Measurements from ENCODE around the gene GPR158.

The GPR158 gene

DNA sequence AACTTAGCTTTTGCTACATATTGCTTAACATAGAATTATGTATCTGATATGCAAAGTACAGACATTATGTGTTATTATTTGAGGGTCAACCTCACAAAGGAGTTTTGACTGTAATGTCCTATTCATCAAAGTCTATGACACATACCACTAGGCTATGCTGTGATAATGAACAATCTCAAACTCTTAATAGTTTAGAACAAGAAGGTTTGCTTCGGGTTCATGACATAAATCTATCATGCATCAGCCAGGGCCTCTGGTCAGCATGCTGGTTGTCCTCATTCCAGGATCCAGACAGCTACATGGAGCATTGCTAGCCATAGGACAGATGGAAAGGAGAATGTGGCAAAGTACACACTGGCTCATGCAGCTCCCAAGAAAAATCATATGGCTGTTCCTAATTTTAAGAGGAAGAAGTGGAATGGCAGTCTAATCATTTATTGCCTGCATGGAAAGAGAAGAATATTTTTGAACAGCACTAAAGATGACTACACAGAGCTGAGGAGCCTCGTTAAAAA, 332.1 kb downstream of the GPR158 start:
- no peaks in the 10 kb centered on the region for H3K36me3 ChIP-seq (ENCODE audit: control insufficient read depth in 1 of 2, insufficient read depth in 2 of 2, low read length in 2 of 2)
- H3K4me3 ChIP-seq (ENCODE audit: low read depth in 1 of 2, low read length in 2 of 2) = no peak overlapping the region
- no peaks in the 10 kb centered on the region for H3K27me3 ChIP-seq (ENCODE audit: control insufficient read depth in 1 of 2, insufficient read depth in 2 of 2, low read length in 2 of 2)
- no peak overlapping the region for H3K9ac ChIP-seq (ENCODE audit: low read depth in 1 of 2, low read length in 2 of 2)
- H3K4me1 ChIP-seq (ENCODE audit: control insufficient read depth in 1 of 2, insufficient read depth in 2 of 2, low read length in 2 of 2) = no peaks in the 10 kb centered on the region
- H3K9me3 ChIP-seq (ENCODE audit: control insufficient read depth in 1 of 2, low read length in 2 of 2) = no peaks in the 10 kb centered on the region
- no peak overlapping the region for H3K27ac ChIP-seq (ENCODE audit: low read depth, low read length)

DNA sequence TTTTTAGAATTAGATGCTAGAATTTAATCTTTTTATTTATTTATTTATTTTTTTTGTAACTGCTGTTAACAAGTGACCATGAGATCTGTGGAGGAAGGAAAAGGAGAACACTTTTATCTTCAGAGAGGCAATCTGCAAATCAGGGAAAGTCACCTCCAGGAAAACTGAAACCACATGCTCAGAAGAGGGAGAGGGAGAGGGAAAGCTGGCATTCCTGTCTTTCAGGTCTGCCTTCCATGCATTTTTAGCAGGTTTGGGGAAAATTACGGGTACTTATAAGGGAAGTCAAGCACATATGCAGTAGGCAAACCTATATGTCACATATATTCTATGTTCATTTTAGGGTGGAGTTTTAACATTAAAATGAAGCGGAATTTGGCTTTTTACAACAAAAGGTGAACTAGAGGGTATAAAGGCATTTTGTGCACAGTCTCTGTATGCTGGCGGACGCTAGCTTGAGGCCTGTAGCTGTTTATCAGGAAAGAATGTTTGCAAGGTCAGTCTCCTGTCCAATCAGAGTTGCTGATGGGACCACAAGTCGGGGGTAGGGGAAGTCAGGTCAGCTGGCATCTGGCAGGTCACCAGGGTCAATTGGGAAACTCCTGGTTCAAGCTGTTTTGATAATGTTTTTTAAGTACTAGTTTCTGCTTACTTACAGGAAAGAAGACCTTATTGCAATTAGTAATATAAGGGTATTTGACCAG, 333.5 kb downstream of the GPR158 start:
- Histone ChIP-seq H3K27ac (ENCODE audit: low read depth, low read length) (no peak overlapping the region), H3K9ac (ENCODE audit: low read depth in 1 of 2, low read length in 2 of 2) (no peak overlapping the region), H3K36me3 (ENCODE audit: control insufficient read depth in 1 of 2, insufficient read depth in 2 of 2, low read length in 2 of 2) (no peaks in the 10 kb centered on the region), H3K4me3 (ENCODE audit: low read depth in 1 of 2, low read length in 2 of 2) (no peak overlapping the region), H3K27me3 (ENCODE audit: control insufficient read depth in 1 of 2, insufficient read depth in 2 of 2, low read length in 2 of 2) (no peaks in the 10 kb centered on the region), H3K4me1 (ENCODE audit: control insufficient read depth in 1 of 2, insufficient read depth in 2 of 2, low read length in 2 of 2) (no peaks in the 10 kb centered on the region), H3K9me3 (ENCODE audit: control insufficient read depth in 1 of 2, low read length in 2 of 2) (no peaks in the 10 kb centered on the region)

DNA sequence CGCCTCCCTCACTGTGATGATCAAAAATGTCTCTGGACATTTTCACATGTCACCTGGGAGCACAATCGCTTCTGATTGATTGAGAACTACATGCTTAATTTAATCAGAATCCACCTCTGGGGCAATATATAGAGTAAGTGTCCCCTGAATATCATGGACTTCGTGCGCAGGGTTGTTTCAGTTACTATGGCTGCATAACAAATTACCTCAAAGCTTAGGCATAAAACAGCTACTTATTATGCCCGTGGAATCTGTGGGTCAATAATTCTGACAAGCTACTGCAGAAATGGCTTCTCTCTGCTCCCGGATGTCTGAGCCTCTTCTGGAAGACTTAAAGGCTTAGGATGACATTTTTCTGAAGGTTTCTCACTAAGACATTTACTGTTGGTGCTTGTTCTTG, 334.4 kb downstream of the GPR158 start:
- Histone ChIP-seq H3K27ac (ENCODE audit: low read depth, low read length) (no peak overlapping the region), H3K4me1 (ENCODE audit: control insufficient read depth in 1 of 2, insufficient read depth in 2 of 2, low read length in 2 of 2) (no peaks in the 10 kb centered on the region), H3K9me3 (ENCODE audit: control insufficient read depth in 1 of 2, low read length in 2 of 2) (no peaks in the 10 kb centered on the region), H3K4me3 (ENCODE audit: low read depth in 1 of 2, low read length in 2 of 2) (no peak overlapping the region), H3K36me3 (ENCODE audit: control insufficient read depth in 1 of 2, insufficient read depth in 2 of 2, low read length in 2 of 2) (no peaks in the 10 kb centered on the region), H3K27me3 (ENCODE audit: control insufficient read depth in 1 of 2, insufficient read depth in 2 of 2, low read length in 2 of 2) (no peaks in the 10 kb centered on the region), H3K9ac (ENCODE audit: low read depth in 1 of 2, low read length in 2 of 2) (no peak overlapping the region)

DNA sequence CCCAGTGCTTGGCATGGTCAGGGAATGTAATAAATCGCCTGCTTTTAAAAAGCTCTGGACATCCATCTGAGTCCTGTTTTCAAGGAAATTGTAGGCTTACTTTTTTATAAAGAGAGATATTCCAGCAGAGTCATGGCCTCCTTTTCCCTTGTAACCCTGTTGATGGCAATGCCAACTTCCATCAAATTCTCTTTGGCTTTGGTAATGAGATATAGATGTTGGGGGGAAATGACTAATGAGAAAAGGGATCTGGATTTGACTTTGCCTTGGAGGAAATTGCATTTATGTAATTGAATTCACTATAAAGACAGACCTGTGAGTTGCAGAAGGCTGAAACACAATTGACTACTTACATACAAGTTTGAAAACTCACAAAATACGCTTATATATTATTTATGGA, 347.5 kb downstream of the GPR158 start:
- Histone ChIP-seq H3K27ac (ENCODE audit: low read depth, low read length) (no peak overlapping the region), H3K9me3 (ENCODE audit: control insufficient read depth in 1 of 2, low read length in 2 of 2) (no peaks in the 10 kb centered on the region), H3K9ac (ENCODE audit: low read depth in 1 of 2, low read length in 2 of 2) (no peak overlapping the region), H3K27me3 (ENCODE audit: control insufficient read depth in 1 of 2, insufficient read depth in 2 of 2, low read length in 2 of 2) (no peaks in the 10 kb centered on the region), H3K4me3 (ENCODE audit: low read depth in 1 of 2, low read length in 2 of 2) (no peak overlapping the region), H3K36me3 (ENCODE audit: control insufficient read depth in 1 of 2, insufficient read depth in 2 of 2, low read length in 2 of 2) (no peaks in the 10 kb centered on the region), H3K4me1 (ENCODE audit: control insufficient read depth in 1 of 2, insufficient read depth in 2 of 2, low read length in 2 of 2) (no peaks in the 10 kb centered on the region)

DNA sequence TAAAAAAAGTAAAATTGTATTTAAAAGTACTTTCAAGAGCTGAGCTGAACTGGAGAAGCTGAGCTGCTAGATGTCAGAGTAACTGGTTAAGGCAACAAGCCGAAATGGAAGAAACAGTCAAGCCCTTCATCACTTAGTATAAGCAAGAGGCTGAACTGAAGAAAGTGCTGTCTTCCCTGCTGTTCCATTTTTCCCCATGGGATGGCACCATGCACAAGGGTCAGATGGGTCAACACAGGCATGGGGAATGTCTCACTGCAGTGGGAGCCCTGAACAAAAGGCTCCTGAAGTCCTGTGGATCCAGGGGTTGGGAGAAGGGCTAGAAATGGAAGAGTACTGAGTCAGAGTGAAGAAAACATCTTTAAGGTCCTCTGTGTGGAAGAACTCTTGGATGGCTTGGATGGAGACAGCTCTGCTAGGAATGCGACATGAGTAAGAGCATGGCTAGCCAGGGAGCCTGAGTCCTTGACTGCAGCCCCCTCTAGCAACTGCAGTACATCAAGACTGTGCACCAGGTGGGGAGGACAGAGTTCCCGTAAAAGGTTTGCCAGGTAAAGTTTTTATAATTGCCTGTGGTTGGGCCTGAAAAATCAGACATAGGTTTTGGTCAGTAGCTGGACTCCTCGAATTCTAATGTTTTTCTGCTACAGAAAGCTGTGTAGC, 348.3 kb downstream of the GPR158 start:
- no peak overlapping the region for H3K27ac ChIP-seq (ENCODE audit: low read depth, low read length)
- H3K4me1 ChIP-seq (ENCODE audit: control insufficient read depth in 1 of 2, insufficient read depth in 2 of 2, low read length in 2 of 2) = no peaks in the 10 kb centered on the region
- H3K27me3 ChIP-seq (ENCODE audit: control insufficient read depth in 1 of 2, insufficient read depth in 2 of 2, low read length in 2 of 2) = no peaks in the 10 kb centered on the region
- no peak overlapping the region for H3K9ac ChIP-seq (ENCODE audit: low read depth in 1 of 2, low read length in 2 of 2)
- H3K36me3 ChIP-seq (ENCODE audit: control insufficient read depth in 1 of 2, insufficient read depth in 2 of 2, low read length in 2 of 2) = no peaks in the 10 kb centered on the region
- H3K4me3 ChIP-seq (ENCODE audit: low read depth in 1 of 2, low read length in 2 of 2) = no peak overlapping the region
- H3K9me3 ChIP-seq (ENCODE audit: control insufficient read depth in 1 of 2, low read length in 2 of 2) = no peaks in the 10 kb centered on the region

DNA sequence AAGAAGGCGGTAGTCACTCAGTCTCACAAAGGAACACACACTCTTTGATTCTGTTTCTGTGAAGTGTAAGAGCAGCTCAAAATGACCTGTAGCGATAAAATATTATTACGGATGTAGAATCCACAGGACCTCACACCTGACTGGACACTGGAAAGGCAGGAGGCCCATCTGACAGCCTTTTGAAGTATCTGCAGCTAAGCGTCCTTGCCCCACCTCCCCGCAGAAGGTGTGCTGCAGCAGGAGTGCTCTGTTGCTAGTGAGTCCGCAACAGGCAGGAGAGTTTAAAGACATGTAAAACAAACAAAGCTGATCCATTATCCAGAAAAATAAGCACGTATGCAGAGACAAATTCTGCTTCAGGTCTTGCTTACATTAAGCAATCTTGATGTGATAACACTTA, 355.5 kb downstream of the GPR158 start:
- H3K36me3 ChIP-seq (ENCODE audit: control insufficient read depth in 1 of 2, insufficient read depth in 2 of 2, low read length in 2 of 2) = no peaks in the 10 kb centered on the region
- no peak overlapping the region for H3K9ac ChIP-seq (ENCODE audit: low read depth in 1 of 2, low read length in 2 of 2)
- no peaks in the 10 kb centered on the region for H3K4me1 ChIP-seq (ENCODE audit: control insufficient read depth in 1 of 2, insufficient read depth in 2 of 2, low read length in 2 of 2)
- peaks cover 0 to 5% of the 10 kb centered on the region in 2 donors for H3K9me3 ChIP-seq (ENCODE audit: control insufficient read depth in 1 of 2, low read length in 2 of 2)
- H3K4me3 ChIP-seq (ENCODE audit: low read depth in 1 of 2, low read length in 2 of 2) = no peak overlapping the region
- H3K27ac ChIP-seq (ENCODE audit: low read depth, low read length) = no peak overlapping the region
- no peaks in the 10 kb centered on the region for H3K27me3 ChIP-seq (ENCODE audit: control insufficient read depth in 1 of 2, insufficient read depth in 2 of 2, low read length in 2 of 2)

DNA sequence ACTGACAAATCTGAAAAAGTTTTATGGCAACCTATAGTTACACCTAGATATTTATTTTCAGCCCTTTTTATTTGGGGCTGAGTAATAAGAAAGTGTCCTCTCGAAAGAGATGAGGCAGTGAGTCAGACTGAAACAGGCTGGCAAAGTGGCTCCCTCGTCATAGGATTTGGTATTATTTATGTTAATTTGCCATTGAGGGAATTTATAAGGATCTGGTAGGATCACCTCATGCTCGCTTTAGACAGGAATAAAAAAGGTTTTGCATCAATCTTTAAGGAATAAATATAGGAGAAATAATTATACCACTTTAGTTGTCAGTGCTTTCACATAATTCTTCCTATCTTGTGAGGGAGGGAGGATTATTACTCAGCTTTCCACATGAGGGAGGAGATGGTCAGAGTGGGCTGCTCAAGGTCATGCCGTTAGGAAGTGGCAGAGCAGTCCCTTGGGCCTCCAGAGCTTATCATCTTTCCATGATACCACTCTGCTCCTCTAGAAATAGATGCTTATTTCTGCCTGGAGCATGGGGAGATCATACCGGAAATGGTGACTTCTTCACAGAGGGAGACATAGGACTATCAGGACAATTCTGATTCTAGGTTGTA, 356.8 kb downstream of the GPR158 start:
- Histone ChIP-seq H3K9me3 (ENCODE audit: control insufficient read depth in 1 of 2, low read length in 2 of 2) (peaks cover 0 to 5% of the 10 kb centered on the region in 2 donors), H3K27ac (ENCODE audit: low read depth, low read length) (no peak overlapping the region), H3K27me3 (ENCODE audit: control insufficient read depth in 1 of 2, insufficient read depth in 2 of 2, low read length in 2 of 2) (no peaks in the 10 kb centered on the region), H3K9ac (ENCODE audit: low read depth in 1 of 2, low read length in 2 of 2) (no peak overlapping the region), H3K4me3 (ENCODE audit: low read depth in 1 of 2, low read length in 2 of 2) (no peak overlapping the region), H3K4me1 (ENCODE audit: control insufficient read depth in 1 of 2, insufficient read depth in 2 of 2, low read length in 2 of 2) (no peaks in the 10 kb centered on the region), H3K36me3 (ENCODE audit: control insufficient read depth in 1 of 2, insufficient read depth in 2 of 2, low read length in 2 of 2) (no peaks in the 10 kb centered on the region)

DNA sequence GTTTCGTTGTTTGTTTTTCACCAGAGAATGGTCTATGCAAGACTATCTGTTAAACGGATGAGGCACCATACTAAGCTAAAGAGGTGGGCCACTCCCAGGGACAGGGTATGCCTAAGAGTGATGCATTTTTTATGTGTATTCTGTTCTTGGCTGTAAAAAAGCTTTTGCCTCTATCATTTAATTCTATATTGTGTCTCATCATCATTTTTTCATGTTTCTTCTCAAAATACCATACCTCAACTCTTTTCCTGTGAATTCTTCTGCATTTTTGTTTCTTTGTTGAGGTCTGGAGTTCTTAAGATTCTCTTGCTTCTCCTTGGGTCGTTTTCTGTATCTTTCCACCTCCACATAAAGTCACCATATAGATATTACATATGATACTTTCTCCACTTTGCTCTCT, 357.4 kb downstream of the GPR158 start:
- no peak overlapping the region for H3K27ac ChIP-seq (ENCODE audit: low read depth, low read length)
- peaks cover 0 to 5% of the 10 kb centered on the region in 2 donors for H3K9me3 ChIP-seq (ENCODE audit: control insufficient read depth in 1 of 2, low read length in 2 of 2)
- H3K36me3 ChIP-seq (ENCODE audit: control insufficient read depth in 1 of 2, insufficient read depth in 2 of 2, low read length in 2 of 2) = no peaks in the 10 kb centered on the region
- H3K27me3 ChIP-seq (ENCODE audit: control insufficient read depth in 1 of 2, insufficient read depth in 2 of 2, low read length in 2 of 2) = no peaks in the 10 kb centered on the region
- no peak overlapping the region for H3K4me3 ChIP-seq (ENCODE audit: low read depth in 1 of 2, low read length in 2 of 2)
- H3K9ac ChIP-seq (ENCODE audit: low read depth in 1 of 2, low read length in 2 of 2) = no peak overlapping the region
- H3K4me1 ChIP-seq (ENCODE audit: control insufficient read depth in 1 of 2, insufficient read depth in 2 of 2, low read length in 2 of 2) = no peaks in the 10 kb centered on the region

DNA sequence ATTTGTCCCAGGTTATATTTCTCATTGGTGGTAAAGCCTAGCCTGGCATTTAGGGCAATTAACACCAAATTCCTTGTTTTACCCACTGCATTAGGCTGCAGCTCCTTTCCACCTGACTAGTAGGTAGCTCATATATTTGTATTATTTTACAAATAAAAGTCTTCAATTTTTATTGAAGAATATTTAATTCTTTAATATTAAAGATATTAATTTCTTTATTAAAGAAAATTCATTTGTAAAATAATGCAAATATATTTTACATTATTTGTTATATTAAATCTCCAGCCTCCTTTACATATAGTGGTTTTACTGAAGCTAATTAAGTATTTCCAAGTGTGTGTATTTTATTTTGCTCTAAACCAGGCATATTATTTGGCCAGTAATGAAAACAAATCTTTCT, 361.2 kb downstream of the GPR158 start:
- no peaks in the 10 kb centered on the region for H3K4me1 ChIP-seq (ENCODE audit: control insufficient read depth in 1 of 2, insufficient read depth in 2 of 2, low read length in 2 of 2)
- H3K9me3 ChIP-seq (ENCODE audit: control insufficient read depth in 1 of 2, low read length in 2 of 2) = peaks cover 0 to 5% of the 10 kb centered on the region in 2 donors
- H3K36me3 ChIP-seq (ENCODE audit: control insufficient read depth in 1 of 2, insufficient read depth in 2 of 2, low read length in 2 of 2) = no peaks in the 10 kb centered on the region
- H3K4me3 ChIP-seq (ENCODE audit: low read depth in 1 of 2, low read length in 2 of 2) = no peak overlapping the region
- no peaks in the 10 kb centered on the region for H3K27me3 ChIP-seq (ENCODE audit: control insufficient read depth in 1 of 2, insufficient read depth in 2 of 2, low read length in 2 of 2)
- no peak overlapping the region for H3K27ac ChIP-seq (ENCODE audit: low read depth, low read length)
- no peak overlapping the region for H3K9ac ChIP-seq (ENCODE audit: low read depth in 1 of 2, low read length in 2 of 2)

DNA sequence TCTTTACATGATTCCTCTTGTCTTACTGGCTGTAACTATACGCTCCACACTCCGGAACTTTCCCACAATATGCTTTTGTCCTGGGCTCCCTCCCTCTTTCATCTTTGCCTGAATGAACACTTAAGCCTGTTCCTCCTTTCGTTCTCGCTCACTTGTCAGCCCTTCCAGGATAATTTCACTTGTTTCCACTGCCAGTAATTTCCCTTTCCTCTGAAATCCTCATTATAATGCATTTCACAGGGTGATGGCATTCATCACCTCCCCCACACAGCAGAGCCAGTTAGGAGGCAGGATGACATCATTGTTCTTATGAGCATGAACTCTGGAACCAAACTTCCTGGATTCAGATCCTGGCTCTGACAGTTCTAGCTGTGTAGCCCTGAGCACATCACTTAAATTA, 372.6 kb downstream of the GPR158 start:
- H3K27me3 ChIP-seq (ENCODE audit: control insufficient read depth in 1 of 2, insufficient read depth in 2 of 2, low read length in 2 of 2) = no peaks in the 10 kb centered on the region
- no peaks in the 10 kb centered on the region for H3K9me3 ChIP-seq (ENCODE audit: control insufficient read depth in 1 of 2, low read length in 2 of 2)
- H3K36me3 ChIP-seq (ENCODE audit: control insufficient read depth in 1 of 2, insufficient read depth in 2 of 2, low read length in 2 of 2) = no peaks in the 10 kb centered on the region
- H3K9ac ChIP-seq (ENCODE audit: low read depth in 1 of 2, low read length in 2 of 2) = no peak overlapping the region
- no peak overlapping the region for H3K27ac ChIP-seq (ENCODE audit: low read depth, low read length)
- H3K4me1 ChIP-seq (ENCODE audit: control insufficient read depth in 1 of 2, insufficient read depth in 2 of 2, low read length in 2 of 2) = no peaks in the 10 kb centered on the region
- H3K4me3 ChIP-seq (ENCODE audit: low read depth in 1 of 2, low read length in 2 of 2) = no peak overlapping the region
